ENCODE data around the gene MAPK6.

Gene MAPK6

GRCh38 chr15:52010633-52011595 is 8.1 kb upstream of the MAPK6 start:
- DNase-seq (ENCODE audit: low read depth in 2 of 2, low spot score in 1 of 2) = no peak

GRCh38 chr15:52011711-52012144 is 7.3 kb upstream of the MAPK6 start:
- DNase-seq (ENCODE audit: low read depth in 2 of 2, low spot score in 1 of 2) = no peak

DNA sequence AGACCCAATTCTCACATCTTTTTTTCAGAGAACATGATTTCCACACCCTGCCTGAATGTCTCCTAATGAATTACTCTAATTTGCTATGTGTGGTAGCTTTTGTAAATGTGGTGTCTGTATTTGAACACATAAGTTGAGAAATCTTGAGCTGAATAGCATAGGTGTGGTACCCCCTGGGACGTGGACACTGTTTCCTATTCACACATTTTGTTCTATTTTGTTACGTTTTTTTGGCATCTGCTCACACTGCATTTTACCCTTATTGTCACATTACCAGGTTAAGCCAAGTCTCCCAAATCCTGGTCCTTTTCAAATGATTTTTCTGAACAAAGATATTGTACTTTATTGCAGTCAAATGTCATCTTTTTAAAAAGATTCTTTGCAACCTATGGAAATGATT is 6.8 kb upstream of the MAPK6 start:
- no peak for DNase-seq (ENCODE audit: low read depth in 2 of 2, low spot score in 1 of 2)

GRCh38 chr15:52013151-52013791 is 5.7 kb upstream of the MAPK6 start:
- no peak for DNase-seq (ENCODE audit: low read depth in 2 of 2, low spot score in 1 of 2)

DNA sequence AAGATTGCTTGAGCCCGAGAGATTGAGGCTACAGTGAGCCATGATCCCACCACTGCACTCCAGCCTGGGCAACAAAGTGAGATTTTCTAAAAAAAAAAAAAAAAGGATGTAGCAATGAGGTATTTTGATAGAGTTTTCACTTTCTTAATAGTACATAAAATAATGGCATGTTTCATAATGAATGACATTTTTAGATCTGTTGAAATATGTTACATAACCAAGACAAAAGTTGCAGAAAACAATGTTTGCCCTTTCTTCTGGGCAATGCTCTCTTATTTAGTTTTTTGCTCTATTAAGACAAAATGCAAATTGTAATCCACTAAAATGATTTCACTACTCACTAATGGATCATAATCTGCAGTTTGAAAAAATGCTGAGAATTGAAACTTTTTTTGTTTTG is 4.4 kb upstream of the MAPK6 start:
- DNase-seq (ENCODE audit: low read depth in 2 of 2, low spot score in 1 of 2) = no peak

GRCh38 chr15:52016316-52016715 is 2.7 kb upstream of the MAPK6 start:
- DNase-seq (ENCODE audit: low read depth in 2 of 2, low spot score in 1 of 2) = no peak

DNA sequence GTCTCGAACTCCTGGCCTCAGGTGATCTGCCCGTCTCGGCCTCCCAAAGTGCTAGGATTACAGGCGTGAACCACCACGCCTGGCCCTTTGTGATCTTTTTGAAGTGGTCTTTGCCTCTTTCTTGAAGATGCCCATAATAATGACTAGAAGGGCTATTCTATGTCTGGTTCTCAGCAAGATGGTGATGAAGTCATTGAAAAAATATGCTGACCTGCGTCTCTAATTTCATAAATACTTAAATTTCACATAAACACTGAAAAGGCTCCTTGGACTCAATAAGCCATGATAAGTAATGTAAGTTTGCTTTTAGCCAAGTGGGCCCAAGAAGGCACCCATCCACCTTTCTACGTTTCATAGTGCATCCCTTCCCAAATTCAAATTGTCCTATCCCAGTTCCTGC is 775 bp upstream of the MAPK6 start:
- DNase-seq (ENCODE audit: low read depth in 2 of 2, low spot score in 1 of 2) = no peak

DNA sequence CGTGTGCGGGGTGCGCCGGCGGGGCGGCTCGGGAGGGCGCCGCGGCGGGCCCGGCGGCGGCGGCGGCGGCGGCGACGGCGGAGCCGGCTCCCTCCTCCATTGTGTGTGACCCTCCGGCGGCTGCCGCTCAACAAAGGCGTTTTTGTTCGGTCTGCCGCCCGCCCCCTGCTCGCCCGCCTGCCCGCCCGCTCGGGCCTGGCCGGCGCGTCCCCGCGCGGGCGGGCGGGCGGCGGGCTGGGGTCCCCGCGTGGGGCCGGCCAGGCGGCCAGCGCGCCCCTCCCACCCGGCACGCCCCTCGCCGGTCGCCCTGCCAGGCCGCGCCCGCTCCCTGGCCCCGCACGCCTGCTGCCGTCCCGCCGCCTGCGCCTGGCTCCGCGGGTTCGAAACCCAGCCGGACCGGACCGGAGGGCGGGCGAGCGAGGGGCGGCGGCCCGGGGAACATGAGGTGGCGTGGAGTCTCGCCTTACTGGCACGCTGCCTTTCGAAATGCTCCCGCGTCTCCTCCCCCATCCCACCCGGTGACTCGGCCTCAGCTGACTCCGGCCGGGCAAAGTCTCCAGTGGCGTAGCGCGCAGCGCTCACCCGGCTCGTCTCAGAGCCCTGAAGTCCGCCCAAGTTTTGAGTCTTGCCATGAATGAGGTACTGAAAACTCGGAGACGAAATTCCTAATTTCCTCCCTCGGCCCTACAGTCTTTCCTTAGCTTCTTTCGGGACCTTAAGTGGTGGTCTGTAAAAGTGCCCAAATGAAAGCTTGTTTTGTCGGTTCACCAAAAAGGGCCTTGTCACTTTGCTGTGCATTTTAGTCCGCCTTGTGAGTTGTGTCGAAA is 588 bp downstream of the MAPK6 start:
- peak; percentile 22 to 31 for DNase-seq (ENCODE audit: low read depth in 2 of 2, low spot score in 1 of 2)

DNA sequence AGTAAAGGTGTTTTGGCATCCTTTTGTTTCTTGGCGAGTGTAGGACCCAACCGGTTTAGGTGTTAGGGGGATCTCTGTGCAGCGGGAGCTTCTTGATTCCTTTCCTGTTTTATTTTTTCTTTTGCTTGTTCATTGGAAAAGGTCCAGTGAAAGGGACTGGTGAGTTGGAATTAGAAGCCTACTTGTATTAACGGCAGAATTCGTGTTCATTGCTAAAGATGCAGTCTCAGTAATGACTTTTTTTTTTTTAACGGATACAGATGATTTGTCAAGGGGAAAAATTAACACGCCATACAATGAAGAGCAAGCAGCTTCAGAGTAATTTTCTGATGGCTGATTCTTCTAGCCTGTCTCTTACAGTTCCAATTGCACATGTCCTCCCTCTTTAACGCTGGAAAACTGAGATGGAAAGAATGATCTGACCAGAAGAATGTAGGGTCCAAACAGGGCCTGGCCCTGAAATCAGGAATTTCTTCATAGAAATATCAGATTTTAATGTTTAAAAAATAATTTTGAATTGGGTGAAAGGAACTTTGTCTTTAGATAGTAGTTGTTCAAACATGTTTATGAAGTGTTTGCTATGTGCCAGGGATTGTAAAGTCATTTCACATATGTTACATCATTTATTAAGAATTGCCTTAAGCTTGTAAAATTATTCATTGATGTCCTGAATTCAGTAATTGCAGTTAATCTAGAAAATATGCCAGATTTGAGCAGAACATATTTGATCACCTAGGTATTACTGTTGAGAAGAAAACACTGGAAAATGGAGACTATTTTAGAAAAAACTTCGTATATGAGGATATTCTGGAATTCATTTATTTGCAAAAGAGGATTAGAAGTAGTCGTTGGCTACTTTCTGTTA is 1.4 kb downstream of the MAPK6 start:
- DNase-seq (ENCODE audit: low read depth in 2 of 2, low spot score in 1 of 2) = no peak

DNA sequence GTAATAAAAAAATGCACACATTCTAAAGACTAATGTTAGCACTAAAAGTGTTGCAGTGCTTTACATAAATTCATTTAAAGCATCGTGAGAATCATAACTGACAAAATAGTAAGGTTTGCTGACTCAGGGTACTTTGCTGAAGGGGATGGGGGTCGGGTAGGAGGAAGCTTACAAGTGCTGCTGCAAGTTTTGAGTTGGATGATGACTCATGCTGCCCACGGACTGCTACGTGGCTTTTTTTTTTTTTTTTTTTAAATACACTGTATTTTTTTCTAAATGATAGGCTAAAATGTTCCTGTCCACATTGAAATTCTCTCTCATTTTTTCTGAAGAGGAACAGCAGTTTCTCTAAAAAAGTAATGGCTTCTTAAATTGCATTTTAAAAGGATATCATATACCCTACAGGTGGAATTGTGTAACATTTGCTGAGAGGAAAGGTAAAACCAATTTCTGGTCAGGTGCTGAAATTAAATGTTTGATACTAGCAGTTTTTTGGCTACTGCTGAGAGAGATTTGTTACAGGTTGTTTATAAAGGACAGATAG is 2.2 kb downstream of the MAPK6 start:
- DNase-seq (ENCODE audit: low read depth in 2 of 2, low spot score in 1 of 2) = peak; percentile 20 to 35

DNA sequence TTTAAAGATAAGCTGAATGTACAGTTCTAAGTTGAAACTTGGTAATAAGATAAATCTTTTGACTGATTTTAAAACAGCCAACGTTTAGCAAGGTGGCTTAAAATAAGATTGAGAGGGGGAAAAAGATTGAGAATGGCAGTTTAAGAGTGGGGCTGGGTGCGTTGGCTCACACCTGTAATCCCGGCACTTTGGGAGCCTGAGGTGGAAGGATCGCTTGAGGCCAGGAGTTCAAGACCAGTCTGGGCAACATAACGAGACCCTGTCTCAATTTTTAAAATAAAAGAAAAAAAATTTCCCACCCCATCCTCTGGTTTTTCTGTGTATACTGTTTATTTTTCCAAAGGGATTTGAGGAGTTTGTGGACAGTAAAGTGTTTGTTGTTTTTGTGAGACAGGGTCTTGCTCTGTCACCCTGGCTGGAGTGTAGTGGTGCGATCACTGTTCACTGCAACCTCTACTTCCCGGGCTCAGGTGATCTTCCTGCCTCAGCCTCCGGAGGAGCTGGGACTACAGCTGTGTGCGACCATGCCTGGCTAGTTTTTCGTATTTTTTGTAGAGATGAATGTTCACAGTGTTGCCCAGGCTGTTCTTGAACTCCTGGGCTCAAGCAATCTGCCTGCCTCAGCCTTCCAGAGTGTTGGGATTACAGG is 3.0 kb downstream of the MAPK6 start:
- no peak for DNase-seq (ENCODE audit: low read depth in 2 of 2, low spot score in 1 of 2)

DNA sequence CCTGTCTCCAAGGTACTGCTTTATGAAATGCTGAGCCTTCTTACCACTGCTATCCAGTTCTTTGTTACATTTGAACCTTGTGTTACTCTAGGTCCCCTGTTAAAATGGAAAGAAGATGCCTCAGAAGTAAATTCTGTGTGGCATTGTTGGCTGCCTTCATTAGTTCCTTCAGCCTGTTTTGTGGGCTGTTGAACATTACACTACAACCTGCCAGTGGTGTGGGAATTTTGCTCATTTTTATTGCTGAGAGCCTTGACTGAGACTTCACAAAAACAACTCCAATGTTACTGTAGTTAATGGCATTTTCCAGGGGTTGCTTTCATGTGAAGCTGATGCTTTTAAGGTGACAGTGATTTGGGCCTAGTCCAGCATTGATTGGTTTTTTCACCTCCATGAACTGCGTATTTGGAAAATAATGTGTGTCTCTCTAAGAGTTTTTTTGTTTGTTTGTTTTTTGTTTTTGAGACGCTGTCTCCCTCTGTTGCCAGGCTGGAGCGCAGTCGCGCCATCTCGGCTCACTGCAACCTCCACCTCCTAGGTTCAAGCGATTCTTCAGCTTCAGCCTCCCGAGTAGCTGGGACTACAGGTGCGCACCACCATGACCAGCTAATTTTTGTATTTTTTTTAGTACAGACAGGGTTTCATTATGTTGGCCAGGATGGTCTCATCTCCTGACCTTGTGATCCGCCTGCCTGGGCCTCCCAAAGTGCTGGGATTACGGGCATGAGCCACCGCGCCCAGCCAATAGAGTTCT is 4.3 kb downstream of the MAPK6 start:
- DNase-seq (ENCODE audit: low read depth in 2 of 2, low spot score in 1 of 2) = no peak

- DNase-seq (ENCODE audit: low read depth in 2 of 2, low spot score in 1 of 2) = no peak
Measured at GRCh38 chr15:52028431-52029093, 9.5 kb downstream of the MAPK6 start.

GRCh38 chr15:52030010-52030409 is 11.0 kb downstream of the MAPK6 start:
- DNase-seq (ENCODE audit: low read depth in 2 of 2, low spot score in 1 of 2) = no peak

GRCh38 chr15:52031556-52031955 is 12.5 kb downstream of the MAPK6 start:
- no peak for DNase-seq (ENCODE audit: low read depth in 2 of 2, low spot score in 1 of 2)

GRCh38 chr15:52037889-52038505 is 19.0 kb downstream of the MAPK6 start:
- no peak for DNase-seq (ENCODE audit: low read depth in 2 of 2, low spot score in 1 of 2)

GRCh38 chr15:52039925-52040781 is 21.1 kb downstream of the MAPK6 start:
- no peak for DNase-seq (ENCODE audit: low read depth in 2 of 2, low spot score in 1 of 2)

Data from stimulated activated CD8-positive, alpha-beta memory T cell treated with anti-CD3 and anti-CD28 coated beads, Interleukin-4, amount 100 ng/mL, for 1 hour (primary cell).